Loucy (cell line): Measurements from ENCODE around the gene ZC3H18.

Experiments used
- H2AFZ ChIP-seq: fragments of 200-600 bp; sonication (generic); 2 replicates; pipeline ENCODE4 v1.6.0; 2016; ENCODE audit warnings: antibody characterized with exemption, mild to moderate bottlenecking, low read length, moderate library complexity
- H3F3A ChIP-seq: fragments of 200-600 bp; 2 replicates; pipeline ENCODE4 v1.6.0; 2016; ENCODE audit warnings: antibody characterized with exemption, low read depth, mild to moderate bottlenecking
- H3K27me3 ChIP-seq: fragments of 200-600 bp; sonication (generic); 2 replicates; pipeline ENCODE4 v1.6.1; 2014; ENCODE audit warnings: low read length, mild to moderate bottlenecking; ENCODE audit not compliant: insufficient read depth, poor library complexity, severe bottlenecking
- H3K36me3 ChIP-seq: fragments of 200-600 bp; sonication (generic); 2 replicates; pipeline ENCODE4 v1.6.1; 2016; ENCODE audit warnings: low read length; ENCODE audit not compliant: insufficient read depth
- H3K4me1 ChIP-seq: fragments of 200-600 bp; sonication (generic); 2 replicates; pipeline ENCODE4 v1.5.1; 2014; ENCODE audit warnings: low read length, mild to moderate bottlenecking; ENCODE audit not compliant: insufficient read depth, poor library complexity, severe bottlenecking
- H3K4me2 ChIP-seq: fragments of 200-600 bp; sonication (generic); 2 replicates; pipeline ENCODE4 v1.6.0; 2014; ENCODE audit warnings: antibody characterized with exemption, low read length, low read depth, mild to moderate bottlenecking; ENCODE audit not compliant: poor library complexity, severe bottlenecking
- H3K4me3 ChIP-seq: fragments of 200-600 bp; sonication (generic); 2 replicates; pipeline ENCODE4 v1.5.1; 2014; ENCODE audit warnings: low read length, mild to moderate bottlenecking, mixed read lengths; ENCODE audit not compliant: poor library complexity, severe bottlenecking
- H3K79me2 ChIP-seq: fragments of 200-600 bp; sonication (generic); 2 replicates; pipeline ENCODE4 v1.6.1; 2014; ENCODE audit warnings: low read length; ENCODE audit not compliant: insufficient read depth
- H3K9ac ChIP-seq: fragments of 200-600 bp; sonication (generic); 2 replicates; pipeline ENCODE4 v1.6.0; 2014; ENCODE audit warnings: mild to moderate bottlenecking, low read depth, low read length, moderate library complexity; ENCODE audit not compliant: poor library complexity, severe bottlenecking
- H3K9me2 ChIP-seq: fragments of 200-600 bp; sonication (generic); replicated peaks from 2 replicates; pipeline ENCODE4 v1.6.1; 2016; ENCODE audit warnings: low read depth, low read length, mixed read lengths
- H3K9me3 ChIP-seq: fragments of 200-600 bp; sonication (generic); 2 replicates; pipeline ENCODE4 v1.6.1; 2014; ENCODE audit warnings: mild to moderate bottlenecking, antibody characterized with exemption, low read length, low read depth; ENCODE audit not compliant: insufficient read depth
- H4K20me1 ChIP-seq: fragments of 200-600 bp; sonication (generic); 2 replicates; pipeline ENCODE4 v1.6.0; 2014; ENCODE audit warnings: antibody characterized with exemption, low read length, mild to moderate bottlenecking; ENCODE audit not compliant: insufficient read depth, poor library complexity, severe bottlenecking
- EZH2phosphoT487 ChIP-seq: fragments of 200-600 bp; IDR thresholded peaks from 2 replicates; pipeline ENCODE4 v1.6.1; 2018; ENCODE audit warnings: antibody characterized with exemption, mild to moderate bottlenecking, moderate library complexity, borderline replicate concordance
- TF ChIP-seq, protein P1 (sequence below): fragments of 200-600 bp; sonication (generic); conservative IDR thresholded peaks from 2 replicates; pipeline ENCODE4 v1.5.1; 2014; ENCODE audit warnings: mild to moderate bottlenecking, antibody characterized with exemption, low read length

Gene ZC3H18

GRCh38 chr16:88645455-88645854 lies 75.3 kb downstream of the ZC3H18 start:
- no peaks in the 10 kb centered on the region for H3K9me2 ChIP-seq
- H3K4me2 ChIP-seq = no peak overlapping the region
- no peaks in the 10 kb centered on the region for H3K4me1 ChIP-seq
- no peaks in the 10 kb centered on the region for H3F3A ChIP-seq
- peaks cover 20% of the 10 kb centered on the region for H3K79me2 ChIP-seq
- H3K9ac ChIP-seq = no peak overlapping the region
- peaks cover 12% of the 10 kb centered on the region for H4K20me1 ChIP-seq
- H3K4me3 ChIP-seq = no peak overlapping the region
- H3K9me3 ChIP-seq = no peaks in the 10 kb centered on the region
- no peak overlapping the region for H2AFZ ChIP-seq
- H3K36me3 ChIP-seq = no peaks in the 10 kb centered on the region
- no peak for TF ChIP-seq EZH2phosphoT487
- TF ChIP-seq, protein P1, sequence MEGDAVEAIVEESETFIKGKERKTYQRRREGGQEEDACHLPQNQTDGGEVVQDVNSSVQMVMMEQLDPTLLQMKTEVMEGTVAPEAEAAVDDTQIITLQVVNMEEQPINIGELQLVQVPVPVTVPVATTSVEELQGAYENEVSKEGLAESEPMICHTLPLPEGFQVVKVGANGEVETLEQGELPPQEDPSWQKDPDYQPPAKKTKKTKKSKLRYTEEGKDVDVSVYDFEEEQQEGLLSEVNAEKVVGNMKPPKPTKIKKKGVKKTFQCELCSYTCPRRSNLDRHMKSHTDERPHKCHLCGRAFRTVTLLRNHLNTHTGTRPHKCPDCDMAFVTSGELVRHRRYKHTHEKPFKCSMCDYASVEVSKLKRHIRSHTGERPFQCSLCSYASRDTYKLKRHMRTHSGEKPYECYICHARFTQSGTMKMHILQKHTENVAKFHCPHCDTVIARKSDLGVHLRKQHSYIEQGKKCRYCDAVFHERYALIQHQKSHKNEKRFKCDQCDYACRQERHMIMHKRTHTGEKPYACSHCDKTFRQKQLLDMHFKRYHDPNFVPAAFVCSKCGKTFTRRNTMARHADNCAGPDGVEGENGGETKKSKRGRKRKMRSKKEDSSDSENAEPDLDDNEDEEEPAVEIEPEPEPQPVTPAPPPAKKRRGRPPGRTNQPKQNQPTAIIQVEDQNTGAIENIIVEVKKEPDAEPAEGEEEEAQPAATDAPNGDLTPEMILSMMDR = no peak
- no peaks in the 10 kb centered on the region for H3K27me3 ChIP-seq

GRCh38 chr16:88645941-88646340 lies 75.7 kb downstream of the ZC3H18 start:
- no peak overlapping the region for H3K4me3 ChIP-seq
- no peak overlapping the region for H2AFZ ChIP-seq
- H3K79me2 ChIP-seq = peaks cover 23% of the 10 kb centered on the region
- H3K9ac ChIP-seq = no peak overlapping the region
- no peaks in the 10 kb centered on the region for H3K9me2 ChIP-seq
- H3K4me1 ChIP-seq = no peaks in the 10 kb centered on the region
- TF ChIP-seq, protein P1 = no peak
- TF ChIP-seq EZH2phosphoT487 = no peak
- H4K20me1 ChIP-seq = peaks cover 12% of the 10 kb centered on the region
- no peaks in the 10 kb centered on the region for H3K36me3 ChIP-seq
- no peaks in the 10 kb centered on the region for H3K9me3 ChIP-seq
- H3K27me3 ChIP-seq = no peaks in the 10 kb centered on the region
- no peaks in the 10 kb centered on the region for H3F3A ChIP-seq
- no peak overlapping the region for H3K4me2 ChIP-seq

DNA sequence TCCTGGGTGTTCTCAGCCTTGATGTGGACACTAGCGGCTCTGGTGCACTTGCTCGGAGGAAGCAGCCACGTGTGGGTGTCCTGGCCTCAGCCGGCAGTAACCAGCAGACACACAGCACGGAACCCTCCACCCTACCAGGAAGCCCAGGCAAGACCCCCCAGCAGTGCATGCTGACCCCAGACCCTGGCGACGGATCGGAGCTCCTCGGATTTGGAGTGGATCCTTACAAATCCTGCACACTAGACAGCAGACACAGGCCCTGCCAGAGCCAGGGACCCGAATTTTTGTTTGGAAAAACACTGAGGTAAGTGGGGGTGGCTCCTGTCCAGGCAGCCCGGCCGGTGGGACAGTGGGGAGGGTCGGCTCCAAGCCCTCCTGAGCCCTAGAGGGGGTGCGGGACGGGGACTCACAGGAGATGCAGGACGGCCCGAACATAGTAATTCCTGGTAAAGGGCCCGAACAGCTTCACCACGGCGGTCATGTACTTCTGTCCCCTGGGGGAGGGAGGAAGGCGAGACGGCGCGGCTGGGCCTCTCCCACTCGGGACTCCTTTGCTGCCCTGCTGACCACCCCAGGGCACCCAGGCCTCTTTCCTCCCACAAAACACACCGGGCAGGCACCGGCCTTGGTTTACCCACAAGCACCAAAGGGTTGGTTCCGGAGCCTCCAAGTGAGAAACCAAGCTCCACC lies 76.3 kb downstream of the ZC3H18 start:
- H2AFZ ChIP-seq = no peak overlapping the region
- no peaks in the 10 kb centered on the region for H3F3A ChIP-seq
- H3K36me3 ChIP-seq = no peaks in the 10 kb centered on the region
- H3K4me2 ChIP-seq = no peak overlapping the region
- no peak overlapping the region for H3K9ac ChIP-seq
- H3K4me1 ChIP-seq = peaks cover under 1% of the 10 kb centered on the region
- TF ChIP-seq, protein P1 = no peak
- TF ChIP-seq EZH2phosphoT487 = no peak
- peaks cover 23% of the 10 kb centered on the region for H3K79me2 ChIP-seq
- no peak overlapping the region for H3K4me3 ChIP-seq
- H3K27me3 ChIP-seq = no peaks in the 10 kb centered on the region
- H3K9me2 ChIP-seq = no peaks in the 10 kb centered on the region
- H4K20me1 ChIP-seq = peaks cover 12% of the 10 kb centered on the region
- H3K9me3 ChIP-seq = no peaks in the 10 kb centered on the region
